NCI-H748 treated with DMSO at 0.1 percent for 48 hours (cell line): ENCODE data around the gene GRB10.
A peak's percentile ranks its signal among the peaks of the same experiment; 100 is the strongest.
"Not testable (repeated sequence)": the region's sequence is repeated elsewhere in the genome, so short reads cannot be mapped to it uniquely, and the experiment has no call there.

Source experiments
- DNase-seq: peaks from one replicate; lab custom pipeline; 2025; lab: John Stamatoyannopoulos, UW

The GRB10 gene

GRCh38 chr7:50743016-50743415 is 39.7 kb downstream of the GRB10 start:
- DNase-seq: no peak

- DNase-seq: peak; percentile 62
Observed at GRCh38 chr7:50742401-50742800, 40.3 kb downstream of the GRB10 start.

GRCh38 chr7:50739744-50740435 is 42.8 kb downstream of the GRB10 start:
- DNase-seq: no peak

GRCh38 chr7:50738932-50739331 is 43.8 kb downstream of the GRB10 start:
- DNase-seq: peak; percentile 36

- DNase-seq: not testable (repeated sequence)
Observed at GRCh38 chr7:50735836-50736235, 46.9 kb downstream of the GRB10 start.

GRCh38 chr7:50735333-50735732 is 47.4 kb downstream of the GRB10 start:
- no peak for DNase-seq

GRCh38 chr7:50734246-50734645 is 48.5 kb downstream of the GRB10 start:
- DNase-seq: no peak

- DNase-seq: no peak
Observed at GRCh38 chr7:50733552-50733951, 49.1 kb downstream of the GRB10 start.

GRCh38 chr7:50731703-50732582 is 50.8 kb downstream of the GRB10 start:
- no peak for DNase-seq

- DNase-seq: no peak
Observed at GRCh38 chr7:50730446-50731400, 52.0 kb downstream of the GRB10 start.

GRCh38 chr7:50729962-50730361 is 52.7 kb downstream of the GRB10 start:
- no peak for DNase-seq

- DNase-seq: no peak
Observed at GRCh38 chr7:50728184-50728583, 54.5 kb downstream of the GRB10 start.

- DNase-seq: no peak
Observed at GRCh38 chr7:50727711-50728110, 55.0 kb downstream of the GRB10 start.

- no peak for DNase-seq
Observed at GRCh38 chr7:50727072-50727471, 55.6 kb downstream of the GRB10 start.

- no peak for DNase-seq
Observed at GRCh38 chr7:50725774-50726173, 56.9 kb downstream of the GRB10 start.

GRCh38 chr7:50724526-50725520 is 57.9 kb downstream of the GRB10 start:
- DNase-seq: no peak

GRCh38 chr7:50723888-50724287 is 58.8 kb downstream of the GRB10 start:
- no peak for DNase-seq

GRCh38 chr7:50723173-50723572 is 59.5 kb downstream of the GRB10 start:
- no peak for DNase-seq

- DNase-seq: no peak
Observed at GRCh38 chr7:50721661-50722259, 60.9 kb downstream of the GRB10 start.

GRCh38 chr7:50721160-50721559 is 61.5 kb downstream of the GRB10 start:
- DNase-seq: no peak

- DNase-seq: no peak
Observed at GRCh38 chr7:50720295-50720694, 62.4 kb downstream of the GRB10 start.
